Caco-2 (cell line): ENCODE data around the gene CHORDC1. TPM values are rescaled to one million over a fixed set of nuclear protein-coding genes. Genes with fewer than 3 reads are reported as not detected.

ENCODE experiments used
- BruUV-seq: library from RNA; stranded (reverse); fragments of 400-500 nt; replicated peaks from 2 replicates; lab custom pipeline; 2021; lab: Mats Ljungman, UMichigan
- CTCF ChIA-PET: fragments of 300-600 bp; sonication (Branson Sonifier 250); formaldehyde crosslinking; loops from one replicate; lab custom pipeline; 2022; ENCODE audit warnings: antibody characterized with exemption; lab: Charles Lee
- POLR2A ChIA-PET: fragments of 300-600 bp; sonication (Branson Sonifier 250); formaldehyde crosslinking; loops from one replicate; lab custom pipeline; 2022; ENCODE audit warnings: antibody characterized with exemption; lab: Charles Lee
- DNase-seq, 2 experiments: peaks; one replicate each; pipeline versions ENCODE4 v3.0.0 to v3.0.0-alpha.2; 2020 to 2022
- H3K27me3 ChIP-seq: replicated peaks from 2 replicates; pipeline ENCODE4 v1.6.0; 2011; ENCODE audit warnings: low read length; ENCODE audit not compliant: control insufficient read depth, insufficient read depth
- H3K36me3 ChIP-seq: 2 replicates; pipeline ENCODE4 v1.5.1; 2011; ENCODE audit warnings: low read length; ENCODE audit not compliant: control insufficient read depth, insufficient read depth
- H3K4me1 ChIP-seq: fragments of 250-450 bp; sonication (Bioruptor Pico); 2 replicates; pipeline ENCODE4 v1.5.1; 2020; ENCODE audit warnings: mild to moderate bottlenecking
- H3K4me3 ChIP-seq: 2 replicates; pipeline ENCODE4 v1.5.1; 2011; ENCODE audit warnings: low read depth, mild to moderate bottlenecking, control low read depth, low read length
- H3K9me3 ChIP-seq: fragments of 250-450 bp; sonication (Bioruptor Pico); 2 replicates; pipeline ENCODE4 v1.5.1; 2020; ENCODE audit warnings: mild to moderate bottlenecking, moderate library complexity
- H3K27ac Mint-ChIP-seq: one replicate; pipeline ENCODE4 v1.8.0; 2022; ENCODE audit warnings: mixed read lengths; ENCODE audit not compliant: unreplicated experiment
- H3K27me3 Mint-ChIP-seq: one replicate; pipeline ENCODE4 v1.8.0; 2022; ENCODE audit warnings: mixed read lengths; ENCODE audit not compliant: insufficient read depth, unreplicated experiment
- H3K36me3 Mint-ChIP-seq: one replicate; pipeline ENCODE4 v1.8.0; 2022; ENCODE audit warnings: mild to moderate bottlenecking, mixed read lengths; ENCODE audit not compliant: insufficient read depth, unreplicated experiment
- H3K4me1 Mint-ChIP-seq: one replicate; pipeline ENCODE4 v1.8.0; 2022; ENCODE audit warnings: low read depth, mixed read lengths; ENCODE audit not compliant: unreplicated experiment
- H3K4me3 Mint-ChIP-seq: one replicate; pipeline ENCODE4 v1.8.0; 2022; ENCODE audit warnings: mild to moderate bottlenecking, moderate library complexity, mixed read lengths; ENCODE audit not compliant: unreplicated experiment
- H3K9me3 Mint-ChIP-seq: one replicate; pipeline ENCODE4 v1.8.0; 2022; ENCODE audit warnings: mixed read lengths; ENCODE audit not compliant: unreplicated experiment
- intact Hi-C: fragments of 100-400 bp; cut with micrococcal nuclease; formaldehyde crosslinking; loops from one replicate; pipeline ENCODE4 v1.10.0; 2022; ENCODE audit not compliant: unreplicated experiment
- total RNA-seq: library from RNA; stranded (reverse); gene quantifications from 2 replicates; pipeline ENCODE4 v1.2.3, GENCODE V29; 2022
- TF ChIP-seq, protein P1 (sequence below), 2 experiments: fragments of 200-600 bp in 1 of 2; IDR thresholded peaks; 1 replicate in 1 of 2; 2 replicates in 1 of 2; pipeline versions ENCODE4 v1.5.1 to v1.8.0; 2011 to 2022; ENCODE audit warnings: antibody characterized with exemption in 1 of 2, control low read depth in 1 of 2, inconsistent platforms in 1 of 2, low read depth in 1 of 2, low read length in 1 of 2, mild to moderate bottlenecking in 1 of 2, moderate library complexity in 1 of 2; ENCODE audit not compliant: insufficient read depth in 1 of 2, severe bottlenecking in 1 of 2, unreplicated experiment in 1 of 2

CHORDC1 gene
- total RNA-seq, 1 experiment from 2014 or later: 194 TPM

DNA sequence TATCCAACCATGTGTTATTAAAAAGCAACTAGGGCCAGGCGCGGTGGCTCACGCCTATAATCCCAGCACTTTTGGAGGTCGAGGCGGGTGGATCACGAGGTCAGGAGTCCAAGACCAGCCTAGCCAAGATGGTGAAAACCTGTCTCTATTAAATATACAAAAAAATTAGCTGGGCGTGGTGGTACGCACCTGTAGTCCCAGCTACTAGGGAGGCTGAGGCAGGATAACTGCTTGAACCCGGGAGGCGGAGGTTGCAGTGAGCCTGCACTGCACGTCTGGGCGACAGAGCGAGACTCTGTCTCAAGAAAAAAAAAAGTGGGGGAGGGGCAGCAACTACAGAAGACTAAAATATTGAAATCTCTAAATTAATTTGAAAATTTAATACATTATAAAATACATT is 18.4 kb downstream of the CHORDC1 start:
- Mint-ChIP-seq H3K36me3 (peaks cover 87% of the 10 kb centered on the region), H3K4me1 (peaks cover 7% of the 10 kb centered on the region), H3K9me3 (no peaks in the 10 kb centered on the region), H3K27me3 (no peaks in the 10 kb centered on the region), H3K27ac (peak overlapping the region; percentile 28), H3K4me3 (no peak overlapping the region)
- ChIA-PET POLR2A (no interaction called here), CTCF (interaction anchor here (0.7 to 1.4 kb wide), 2 partner anchors 8 to 14 kb away, joined by 3 to 4 read pairs; no protein-coding TSS in a partner anchor)
- H3K9me3 ChIP-seq: no peaks in the 10 kb centered on the region
- H3K4me1 ChIP-seq: no peaks in the 10 kb centered on the region
- no TSS peak for BruUV-seq
- intact Hi-C loops: loop anchor here (2.0 kb wide), 1 partner anchor 44 kb away; no protein-coding TSS in a partner anchor
- H3K36me3 ChIP-seq: no peaks in the 10 kb centered on the region; the same call in 1 of the 2 replicates
- DNase-seq: no peak
- TF ChIP-seq, protein P1, sequence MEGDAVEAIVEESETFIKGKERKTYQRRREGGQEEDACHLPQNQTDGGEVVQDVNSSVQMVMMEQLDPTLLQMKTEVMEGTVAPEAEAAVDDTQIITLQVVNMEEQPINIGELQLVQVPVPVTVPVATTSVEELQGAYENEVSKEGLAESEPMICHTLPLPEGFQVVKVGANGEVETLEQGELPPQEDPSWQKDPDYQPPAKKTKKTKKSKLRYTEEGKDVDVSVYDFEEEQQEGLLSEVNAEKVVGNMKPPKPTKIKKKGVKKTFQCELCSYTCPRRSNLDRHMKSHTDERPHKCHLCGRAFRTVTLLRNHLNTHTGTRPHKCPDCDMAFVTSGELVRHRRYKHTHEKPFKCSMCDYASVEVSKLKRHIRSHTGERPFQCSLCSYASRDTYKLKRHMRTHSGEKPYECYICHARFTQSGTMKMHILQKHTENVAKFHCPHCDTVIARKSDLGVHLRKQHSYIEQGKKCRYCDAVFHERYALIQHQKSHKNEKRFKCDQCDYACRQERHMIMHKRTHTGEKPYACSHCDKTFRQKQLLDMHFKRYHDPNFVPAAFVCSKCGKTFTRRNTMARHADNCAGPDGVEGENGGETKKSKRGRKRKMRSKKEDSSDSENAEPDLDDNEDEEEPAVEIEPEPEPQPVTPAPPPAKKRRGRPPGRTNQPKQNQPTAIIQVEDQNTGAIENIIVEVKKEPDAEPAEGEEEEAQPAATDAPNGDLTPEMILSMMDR (IDR thresholded peaks at IDR 0.05; ENCODE audit: insufficient read depth in 1 of 2, low read depth in 1 of 2, low read length in 1 of 2, severe bottlenecking in 1 of 2, unreplicated experiment in 1 of 2): no peak
- H3K4me3 ChIP-seq: no peak overlapping the region
- no peaks in the 10 kb centered on the region for H3K27me3 ChIP-seq

DNA sequence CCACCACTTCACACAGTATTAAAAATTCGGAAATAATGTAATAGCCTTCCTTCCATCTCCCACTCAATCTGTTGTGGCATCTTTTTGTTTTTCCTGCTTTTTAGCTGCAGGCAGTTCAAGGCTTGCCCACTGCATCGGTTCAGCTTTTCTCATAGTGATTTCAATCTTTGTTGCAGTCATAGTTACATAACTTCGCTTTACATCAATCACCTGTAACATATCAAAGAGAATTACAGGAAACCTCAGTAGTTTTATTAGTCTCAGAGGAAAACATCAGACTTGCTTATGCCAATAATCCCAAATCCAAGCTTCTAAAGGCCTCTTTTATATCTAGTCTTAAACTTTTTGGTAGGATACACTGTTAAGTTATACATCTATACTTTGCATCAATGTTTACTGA is 20.5 kb downstream of the CHORDC1 start:
- ChIA-PET CTCF (no interaction called here), POLR2A (no interaction called here)
- no peak overlapping the region for H3K4me3 Mint-ChIP-seq
- no peaks in the 10 kb centered on the region for H3K27me3 Mint-ChIP-seq
- Histone ChIP-seq H3K4me1 (no peaks in the 10 kb centered on the region), H3K4me3 (no peak overlapping the region), H3K9me3 (no peaks in the 10 kb centered on the region), H3K27me3 (no peaks in the 10 kb centered on the region), H3K36me3 (no peaks in the 10 kb centered on the region; the same call in 1 of the 2 replicates)
- peaks cover 87% of the 10 kb centered on the region for H3K36me3 Mint-ChIP-seq
- TF ChIP-seq, protein P1 (IDR thresholded peaks at IDR 0.05; ENCODE audit: insufficient read depth in 1 of 2, low read depth in 1 of 2, low read length in 1 of 2, severe bottlenecking in 1 of 2, unreplicated experiment in 1 of 2): no peak
- BruUV-seq: no TSS peak
- no peaks in the 10 kb centered on the region for H3K9me3 Mint-ChIP-seq
- no peak overlapping the region for H3K27ac Mint-ChIP-seq
- no peak for DNase-seq
- peaks cover 13% of the 10 kb centered on the region for H3K4me1 Mint-ChIP-seq
- intact Hi-C loops: no loop called here

DNA sequence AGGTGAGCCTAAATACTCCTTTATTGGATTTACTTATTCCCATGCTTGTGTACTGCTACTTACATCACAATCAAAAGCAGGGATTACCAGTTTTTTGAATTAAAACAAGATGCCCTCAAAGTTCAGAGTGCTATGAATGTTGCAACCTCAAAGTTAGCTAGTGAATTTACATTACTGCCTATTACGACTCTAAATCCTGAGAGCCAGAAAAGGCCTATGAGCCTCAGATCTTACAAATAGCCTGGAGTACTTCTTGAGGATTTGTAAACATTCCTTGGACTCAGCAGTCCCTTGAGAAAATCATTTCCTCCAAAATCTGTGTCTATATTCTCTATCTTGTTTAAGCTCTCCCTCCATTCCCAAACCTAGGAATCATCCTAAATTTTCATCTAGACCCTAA is 25.5 kb downstream of the CHORDC1 start:
- TF ChIP-seq, protein P1 (IDR thresholded peaks at IDR 0.05; ENCODE audit: insufficient read depth in 1 of 2, low read depth in 1 of 2, low read length in 1 of 2, severe bottlenecking in 1 of 2, unreplicated experiment in 1 of 2): no peak
- no peaks in the 10 kb centered on the region for H3K27me3 ChIP-seq
- no TSS peak for BruUV-seq
- POLR2A ChIA-PET: no interaction called here
- Mint-ChIP-seq H3K9me3 (no peaks in the 10 kb centered on the region), H3K27me3 (no peaks in the 10 kb centered on the region), H3K4me3 (peak overlapping the region; percentile 0), H3K36me3 (peaks cover 76% of the 10 kb centered on the region), H3K4me1 (peaks cover 14% of the 10 kb centered on the region), H3K27ac (no peak overlapping the region)
- H3K36me3 ChIP-seq: no peaks in the 10 kb centered on the region
- DNase-seq: no peak
- 0 out of 2 replicates have a peak, but pooled peaks cover 3% of the 10 kb centered on the region for H3K4me1 ChIP-seq
- H3K9me3 ChIP-seq: no peaks in the 10 kb centered on the region
- no peak overlapping the region for H3K4me3 ChIP-seq
- CTCF ChIA-PET: no interaction called here
- intact Hi-C loops: no loop called here
